PFSK-1 (cell line): ENCODE results near the gene SNX5. TPM values are rescaled to one million over a fixed set of nuclear protein-coding genes. Genes with fewer than 3 reads are reported as not detected.

Experiments
- FOXP2 ChIP-seq: optimal IDR thresholded peaks from 2 replicates; pipeline ENCODE3; 2011; ENCODE audit warnings: borderline replicate concordance, control low read depth, inconsistent platforms; ENCODE audit not compliant: insufficient read depth; ENCODE audit errors: extremely low read length, extremely low read depth
- POLR2AphosphoS5 ChIP-seq: IDR thresholded peaks from 2 replicates; pipeline ENCODE4 v1.6.1; 2012; ENCODE audit warnings: low read depth, mild to moderate bottlenecking, control low read depth, low read length, moderate library complexity
- SIN3A ChIP-seq: IDR thresholded peaks from 2 replicates; pipeline ENCODE4 v1.6.1; 2012; ENCODE audit warnings: mild to moderate bottlenecking, low read length, moderate library complexity, borderline replicate concordance; ENCODE audit not compliant: insufficient read depth
- TAF1 ChIP-seq: IDR thresholded peaks from 2 replicates; pipeline ENCODE4 v1.6.1; 2012; ENCODE audit warnings: low read length, control low read depth, borderline replicate concordance; ENCODE audit not compliant: insufficient read depth
- polyA plus RNA-seq: library from polyadenylated mRNA; unstranded; fragments of >200 nt; gene quantifications from one replicate; pipeline ENCODE4 v1.2.1, GENCODE V29; 2012; ENCODE audit warnings: low read depth, missing spikeins; ENCODE audit not compliant: insufficient read length
- TF ChIP-seq, protein P1 (sequence below), 2 experiments: IDR thresholded peaks; 2 replicates each; pipeline versions ENCODE4 v1.6.1 to v1.8.0; 2011 to 2012; ENCODE audit warnings: low read depth in 2 of 2, low read length in 2 of 2, control low read depth in 1 of 2, inconsistent platforms in 1 of 2, mild to moderate bottlenecking in 1 of 2, moderate library complexity in 1 of 2; ENCODE audit not compliant: insufficient read depth in 1 of 2

Gene SNX5
- polyA plus RNA-seq: 113 TPM

DNA sequence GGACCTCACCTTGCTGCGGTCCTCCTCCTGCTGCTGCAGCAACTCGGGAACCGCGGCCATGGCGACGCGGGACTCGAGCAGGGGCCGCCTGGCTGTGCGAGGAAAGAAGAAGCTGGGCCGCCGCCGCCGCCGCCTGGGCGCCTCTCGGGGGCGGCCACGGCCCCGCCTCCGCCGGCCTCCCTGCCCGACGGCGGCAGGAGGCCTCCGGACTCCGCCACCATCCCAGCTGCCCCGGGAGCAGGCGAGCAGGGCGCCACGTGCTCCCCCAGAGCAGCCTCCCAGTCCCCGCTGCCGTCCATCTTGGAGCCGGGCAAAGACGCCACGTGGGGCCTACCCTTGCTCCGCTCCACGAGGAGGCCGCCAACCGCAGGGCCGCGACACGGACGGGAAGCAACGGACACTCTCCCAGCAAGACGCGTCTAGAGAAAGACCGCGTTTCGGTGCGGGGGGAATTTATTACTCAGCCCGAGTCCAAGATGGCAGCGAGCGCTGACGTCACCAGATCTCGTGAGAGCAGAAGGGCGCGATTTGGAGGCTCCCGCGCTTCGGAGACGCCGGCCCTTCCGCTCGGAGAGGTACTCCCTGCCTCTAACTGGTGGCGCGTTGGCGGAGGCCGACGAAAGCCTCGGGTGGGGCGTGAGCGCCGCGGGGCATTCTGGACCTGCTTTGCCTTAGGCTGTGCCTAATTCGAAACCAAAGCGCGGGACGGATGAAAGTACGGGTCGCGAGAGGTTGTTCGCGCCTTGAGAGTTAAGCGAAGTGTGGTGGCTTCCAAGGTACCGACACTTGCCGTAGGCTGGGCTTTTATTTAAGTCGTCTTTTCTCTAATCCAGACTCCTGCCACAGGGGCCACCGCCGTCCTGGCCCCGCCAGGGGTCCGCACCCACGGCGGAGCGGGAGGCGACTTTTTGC lies at the start of gene SNX5, which contains the start of gene MGME1:
TSS of gene SNX5 (minus strand) at position 429 of the 912 bp plus-strand sequence. CDS start at position 60, 369 bp downstream.
TSS of gene MGME1 (plus strand) at position 653 of the 912 bp plus-strand sequence. CDS start 842 bp downstream, outside the sequence.
- TF ChIP-seq TAF1 (peak; percentile 84), SIN3A (peak; percentile 37; the same call in 1 of the 2 replicates), POLR2AphosphoS5 (peak; percentile 95), FOXP2 (peak; percentile 49)
- TF ChIP-seq, protein P1, sequence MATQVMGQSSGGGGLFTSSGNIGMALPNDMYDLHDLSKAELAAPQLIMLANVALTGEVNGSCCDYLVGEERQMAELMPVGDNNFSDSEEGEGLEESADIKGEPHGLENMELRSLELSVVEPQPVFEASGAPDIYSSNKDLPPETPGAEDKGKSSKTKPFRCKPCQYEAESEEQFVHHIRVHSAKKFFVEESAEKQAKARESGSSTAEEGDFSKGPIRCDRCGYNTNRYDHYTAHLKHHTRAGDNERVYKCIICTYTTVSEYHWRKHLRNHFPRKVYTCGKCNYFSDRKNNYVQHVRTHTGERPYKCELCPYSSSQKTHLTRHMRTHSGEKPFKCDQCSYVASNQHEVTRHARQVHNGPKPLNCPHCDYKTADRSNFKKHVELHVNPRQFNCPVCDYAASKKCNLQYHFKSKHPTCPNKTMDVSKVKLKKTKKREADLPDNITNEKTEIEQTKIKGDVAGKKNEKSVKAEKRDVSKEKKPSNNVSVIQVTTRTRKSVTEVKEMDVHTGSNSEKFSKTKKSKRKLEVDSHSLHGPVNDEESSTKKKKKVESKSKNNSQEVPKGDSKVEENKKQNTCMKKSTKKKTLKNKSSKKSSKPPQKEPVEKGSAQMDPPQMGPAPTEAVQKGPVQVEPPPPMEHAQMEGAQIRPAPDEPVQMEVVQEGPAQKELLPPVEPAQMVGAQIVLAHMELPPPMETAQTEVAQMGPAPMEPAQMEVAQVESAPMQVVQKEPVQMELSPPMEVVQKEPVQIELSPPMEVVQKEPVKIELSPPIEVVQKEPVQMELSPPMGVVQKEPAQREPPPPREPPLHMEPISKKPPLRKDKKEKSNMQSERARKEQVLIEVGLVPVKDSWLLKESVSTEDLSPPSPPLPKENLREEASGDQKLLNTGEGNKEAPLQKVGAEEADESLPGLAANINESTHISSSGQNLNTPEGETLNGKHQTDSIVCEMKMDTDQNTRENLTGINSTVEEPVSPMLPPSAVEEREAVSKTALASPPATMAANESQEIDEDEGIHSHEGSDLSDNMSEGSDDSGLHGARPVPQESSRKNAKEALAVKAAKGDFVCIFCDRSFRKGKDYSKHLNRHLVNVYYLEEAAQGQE (IDR thresholded peaks at IDR 0.05; ENCODE audit: insufficient read depth in 1 of 2, low read depth in 2 of 2, low read length in 2 of 2): peak; percentile 12 to 23; a peak in 1 of 4 replicates

DNA sequence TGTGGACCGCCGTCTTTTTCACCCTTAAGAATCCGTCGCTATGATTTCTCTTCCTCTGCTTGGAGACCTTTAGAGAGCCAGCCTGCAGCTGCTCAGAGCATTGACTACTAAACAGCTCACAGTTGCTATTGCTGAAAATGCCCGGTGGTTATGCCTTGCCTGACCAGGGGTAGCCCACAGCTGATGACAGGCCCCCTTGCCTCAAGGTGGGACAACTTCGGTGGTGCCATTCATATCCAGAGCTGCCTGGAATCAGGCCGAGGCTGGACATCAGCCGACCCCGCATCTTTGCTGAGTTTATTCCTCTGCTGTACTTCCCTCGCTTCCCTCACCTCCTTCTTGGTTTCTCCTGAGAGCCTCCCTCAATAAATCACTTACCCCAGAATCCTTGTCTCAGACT lies 49.5 kb upstream of the SNX5 start:
- TF ChIP-seq POLR2AphosphoS5 (no peak), TAF1 (no peak), SIN3A (no peak), FOXP2 (no peak)
- TF ChIP-seq, protein P1 (IDR thresholded peaks at IDR 0.05; ENCODE audit: insufficient read depth in 1 of 2, low read depth in 2 of 2, low read length in 2 of 2): no peak

DNA sequence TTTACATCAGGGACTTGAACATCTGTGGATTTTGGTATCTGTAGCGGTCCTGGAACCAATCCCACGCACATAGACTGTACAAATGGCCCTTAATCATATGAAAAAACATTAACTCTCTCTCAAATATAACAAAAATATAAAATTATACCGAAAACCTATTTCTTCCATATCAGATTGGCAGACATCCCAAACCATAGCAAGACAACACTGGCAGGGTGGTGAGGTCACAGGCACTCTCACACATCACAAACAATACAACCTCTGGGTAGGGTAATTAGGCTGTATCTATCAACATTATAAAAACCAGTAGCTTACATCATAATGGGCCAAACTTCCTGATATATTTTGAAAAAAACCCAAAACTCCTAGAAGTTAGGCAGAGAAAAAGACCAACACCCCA lies 48.2 kb upstream of the SNX5 start:
- no peak for TF ChIP-seq POLR2AphosphoS5
- TF ChIP-seq, protein P1 (IDR thresholded peaks at IDR 0.05; ENCODE audit: insufficient read depth in 1 of 2, low read depth in 2 of 2, low read length in 2 of 2): no peak
- no peak for TF ChIP-seq FOXP2
- no peak for TF ChIP-seq SIN3A
- TF ChIP-seq TAF1: no peak

DNA sequence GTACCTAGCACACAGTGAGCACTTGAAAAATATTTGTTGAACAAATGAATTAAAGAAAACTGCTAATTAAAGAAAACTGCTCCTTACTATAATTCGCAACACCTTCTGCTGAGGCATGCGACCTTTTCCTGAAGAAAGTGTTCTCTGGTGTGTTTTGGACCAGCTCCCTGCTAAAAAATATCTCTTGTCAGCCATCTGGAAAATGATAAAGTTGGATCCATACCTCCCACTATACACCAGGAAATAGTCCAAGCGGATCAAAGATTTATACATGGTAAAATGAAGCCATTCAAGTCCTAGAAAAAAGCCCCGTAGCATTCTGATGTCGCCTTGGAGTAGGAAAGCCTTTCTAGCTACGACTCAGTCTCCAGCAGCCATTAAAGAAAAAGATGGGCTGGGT lies 45.8 kb upstream of the SNX5 start:
- TF ChIP-seq, protein P1 (IDR thresholded peaks at IDR 0.05; ENCODE audit: insufficient read depth in 1 of 2, low read depth in 2 of 2, low read length in 2 of 2): no peak
- TF ChIP-seq SIN3A: no peak
- no peak for TF ChIP-seq FOXP2
- no peak for TF ChIP-seq TAF1
- no peak for TF ChIP-seq POLR2AphosphoS5
